ENCODE measurements around the gene CASZ1. TPM values are rescaled to one million over a fixed set of nuclear protein-coding genes. Genes with fewer than 3 reads are reported as not detected.

The CASZ1 gene
- total RNA-seq, 1 donor from 2014 or later: 18.3 TPM

DNA sequence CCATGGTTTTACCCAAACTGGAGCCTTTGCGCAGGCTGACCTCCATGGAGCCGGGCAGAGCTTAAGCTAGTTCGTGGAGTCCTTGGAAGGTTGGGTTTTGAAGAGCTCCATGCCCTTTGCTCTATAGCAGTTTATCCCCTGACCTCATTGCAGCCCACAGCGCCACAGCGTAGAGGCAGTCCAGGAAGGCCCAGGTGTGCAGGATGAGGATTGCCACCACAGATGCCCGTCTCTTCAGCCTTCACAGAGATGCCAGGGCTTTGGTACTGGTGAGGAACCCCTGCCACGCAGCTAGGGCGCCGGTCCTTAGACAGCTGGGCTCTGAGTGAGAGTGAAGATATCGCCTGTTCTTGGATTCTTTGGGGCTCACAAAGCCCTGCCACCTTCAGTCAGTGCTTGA, 183.1 kb downstream of the CASZ1 start:
- Mint-ChIP-seq H3K9me3 (ENCODE audit: unreplicated experiment) (peaks cover 4% of the 10 kb centered on the region), H3K36me3 (ENCODE audit: unreplicated experiment) (no peaks in the 10 kb centered on the region), H3K27ac (ENCODE audit: unreplicated experiment) (no peak overlapping the region), H3K27me3 (ENCODE audit: unreplicated experiment) (peaks cover 3% of the 10 kb centered on the region), H3K4me1 (ENCODE audit: low read depth, unreplicated experiment) (peaks cover 5% of the 10 kb centered on the region), H3K4me3 (ENCODE audit: unreplicated experiment) (no peak overlapping the region)
- TF ChIP-seq CTCF (IDR thresholded peaks at IDR 0.05; ENCODE audit: partially characterized antibody, unreplicated experiment): no peak
- no peak for DNase-seq

DNA sequence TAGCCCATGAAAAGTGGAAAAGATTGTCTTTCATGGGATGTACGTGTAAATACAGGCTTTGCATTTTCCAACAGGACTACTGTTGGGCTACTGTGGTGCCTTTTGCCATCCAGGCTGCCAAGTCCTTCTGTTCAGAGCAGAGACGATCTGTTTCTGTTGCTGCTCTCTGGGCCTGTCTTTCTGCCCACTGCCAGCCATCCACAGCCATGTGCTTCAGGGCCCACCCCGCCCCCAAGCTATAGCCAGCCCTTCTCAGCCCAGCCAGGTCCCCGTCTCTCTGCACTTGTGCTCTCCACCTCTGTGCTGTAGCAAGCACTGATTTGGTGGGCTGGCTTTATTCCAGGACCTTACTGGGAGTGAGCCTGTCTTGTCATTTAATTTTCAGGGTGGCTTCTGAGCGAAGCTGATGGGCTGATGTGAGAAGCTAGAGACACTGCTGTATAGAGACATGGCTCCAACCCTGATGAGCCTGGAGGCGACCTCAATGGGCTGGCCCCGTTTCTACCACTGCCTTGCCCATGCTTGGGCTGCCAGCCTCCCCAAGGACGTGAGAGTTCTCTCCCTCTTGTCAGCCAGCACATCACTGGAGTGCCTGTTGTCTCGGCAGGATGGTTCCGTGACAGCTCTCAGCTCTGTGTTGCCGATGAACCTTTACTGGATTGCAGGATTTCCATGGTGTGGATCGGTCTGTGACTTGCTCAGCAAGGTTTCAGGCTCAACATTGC, 183.8 kb downstream of the CASZ1 start:
- H3K36me3 Mint-ChIP-seq (ENCODE audit: unreplicated experiment): no peaks in the 10 kb centered on the region
- H3K4me1 Mint-ChIP-seq (ENCODE audit: low read depth, unreplicated experiment): peaks cover 5% of the 10 kb centered on the region
- TF ChIP-seq CTCF (IDR thresholded peaks at IDR 0.05; ENCODE audit: partially characterized antibody, unreplicated experiment): no peak
- H3K27ac Mint-ChIP-seq (ENCODE audit: unreplicated experiment): no peak overlapping the region
- DNase-seq: no peak
- H3K27me3 Mint-ChIP-seq (ENCODE audit: unreplicated experiment): peaks cover 2% of the 10 kb centered on the region
- H3K9me3 Mint-ChIP-seq (ENCODE audit: unreplicated experiment): peaks cover 3% of the 10 kb centered on the region
- no peak overlapping the region for H3K4me3 Mint-ChIP-seq (ENCODE audit: unreplicated experiment)

- no peak overlapping the region for H3K4me3 Mint-ChIP-seq (ENCODE audit: unreplicated experiment)
- H3K9me3 Mint-ChIP-seq (ENCODE audit: unreplicated experiment): peaks cover 3% of the 10 kb centered on the region
- H3K4me1 Mint-ChIP-seq (ENCODE audit: low read depth, unreplicated experiment): peaks cover 5% of the 10 kb centered on the region
- no peak overlapping the region for H3K27ac Mint-ChIP-seq (ENCODE audit: unreplicated experiment)
- DNase-seq: no peak
- H3K27me3 Mint-ChIP-seq (ENCODE audit: unreplicated experiment): peaks cover 2% of the 10 kb centered on the region
- TF ChIP-seq CTCF (IDR thresholded peaks at IDR 0.05; ENCODE audit: partially characterized antibody, unreplicated experiment): no peak
- no peaks in the 10 kb centered on the region for H3K36me3 Mint-ChIP-seq (ENCODE audit: unreplicated experiment)
Measured at GRCh38 chr1:10610901-10611600, 185.4 kb downstream of the CASZ1 start.

DNA sequence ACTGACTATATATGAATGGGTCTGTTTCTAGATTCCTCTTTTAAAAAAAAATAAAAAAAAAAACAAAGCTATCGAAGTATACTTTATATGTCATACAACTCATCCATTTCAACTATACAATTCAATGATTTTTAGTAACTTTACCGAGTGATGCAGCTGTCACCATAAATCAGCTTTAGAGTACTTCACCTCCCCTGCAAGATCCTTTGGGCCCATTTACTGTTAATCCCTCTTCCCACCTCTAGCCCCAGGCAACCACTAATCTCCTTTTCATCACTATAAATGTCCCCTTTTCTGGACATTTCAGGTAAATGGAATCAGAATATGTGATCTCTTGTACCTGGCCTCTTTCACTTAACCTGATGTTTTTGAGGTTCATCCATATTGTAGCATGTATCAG, 187.8 kb downstream of the CASZ1 start:
- no peak for DNase-seq
- no peak for TF ChIP-seq CTCF (IDR thresholded peaks at IDR 0.05; ENCODE audit: partially characterized antibody, unreplicated experiment)
- H3K9me3 Mint-ChIP-seq (ENCODE audit: unreplicated experiment): peaks cover 4% of the 10 kb centered on the region
- H3K4me3 Mint-ChIP-seq (ENCODE audit: unreplicated experiment): no peak overlapping the region
- peaks cover 2% of the 10 kb centered on the region for H3K4me1 Mint-ChIP-seq (ENCODE audit: low read depth, unreplicated experiment)
- H3K27me3 Mint-ChIP-seq (ENCODE audit: unreplicated experiment): no peaks in the 10 kb centered on the region
- no peaks in the 10 kb centered on the region for H3K36me3 Mint-ChIP-seq (ENCODE audit: unreplicated experiment)
- H3K27ac Mint-ChIP-seq (ENCODE audit: unreplicated experiment): no peak overlapping the region

DNA sequence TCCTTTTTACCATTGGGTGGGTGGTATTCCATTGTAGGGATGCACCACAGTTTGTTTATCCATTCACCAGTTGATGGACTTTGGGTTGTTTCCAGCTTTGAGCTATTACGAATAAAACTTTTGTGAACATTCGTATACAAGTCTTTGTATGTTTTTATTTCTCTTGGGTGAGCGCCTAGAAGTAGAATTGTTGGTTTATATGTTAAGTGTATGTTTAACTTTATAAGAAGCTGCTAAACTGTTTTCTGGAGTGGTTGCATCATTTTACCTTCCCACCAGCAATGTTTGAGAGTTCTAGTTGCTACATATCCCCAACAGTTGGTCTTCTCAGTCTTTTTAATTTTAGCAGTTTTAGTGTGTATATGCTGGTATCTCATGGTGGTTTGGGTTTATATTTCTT, 189.2 kb downstream of the CASZ1 start:
- peaks cover 5% of the 10 kb centered on the region for H3K9me3 Mint-ChIP-seq (ENCODE audit: unreplicated experiment)
- no peaks in the 10 kb centered on the region for H3K27me3 Mint-ChIP-seq (ENCODE audit: unreplicated experiment)
- H3K4me1 Mint-ChIP-seq (ENCODE audit: low read depth, unreplicated experiment): peaks cover 4% of the 10 kb centered on the region
- DNase-seq: no peak
- H3K27ac Mint-ChIP-seq (ENCODE audit: unreplicated experiment): no peak overlapping the region
- TF ChIP-seq CTCF (IDR thresholded peaks at IDR 0.05; ENCODE audit: partially characterized antibody, unreplicated experiment): no peak
- H3K4me3 Mint-ChIP-seq (ENCODE audit: unreplicated experiment): no peak overlapping the region
- H3K36me3 Mint-ChIP-seq (ENCODE audit: unreplicated experiment): no peaks in the 10 kb centered on the region
